K562 (cell line): ENCODE results near the gene LPAR5. TPM values are rescaled to one million over a fixed set of nuclear protein-coding genes. Genes with fewer than 3 reads are reported as not detected.

Experiments
- ATF7 ChIP-seq: fragments of 450-650 bp; IDR thresholded peaks from 2 replicates; pipeline ENCODE4 v1.7.1; 2014; ENCODE audit warnings: mild to moderate bottlenecking, moderate library complexity
- CEBPZ ChIP-seq: fragments of 150-350 bp; IDR thresholded peaks from 2 replicates; pipeline ENCODE4 v1.6.1; 2014; ENCODE audit warnings: low read depth, mild to moderate bottlenecking, low read length, borderline replicate concordance
- CTBP1 ChIP-seq: fragments of 450-650 bp; IDR thresholded peaks from 2 replicates; pipeline ENCODE4 v1.6.1; 2016; ENCODE audit warnings: borderline replicate concordance
- EGR1 ChIP-seq: fragments of 450-650 bp; conservative IDR thresholded peaks from 2 replicates; pipeline ENCODE4 v1.6.1; 2017; ENCODE audit warnings: mild to moderate bottlenecking
- HDAC1 ChIP-seq, 2 experiments: fragments of 450-650 bp; IDR thresholded peaks; 2 replicates each; pipeline ENCODE4 v1.6.1; 2016 to 2017; ENCODE audit warnings: inconsistent platforms in 1 of 2, mild to moderate bottlenecking in 1 of 2, moderate library complexity in 1 of 2
- HNRNPH1 ChIP-seq: fragments of 200-400 bp; formaldehyde crosslinking; optimal IDR thresholded peaks from 2 replicates; pipeline ENCODE3; 2017; ENCODE audit warnings: low read depth, mild to moderate bottlenecking, low read length, moderate library complexity
- HNRNPL ChIP-seq: fragments of 200-400 bp; formaldehyde crosslinking; IDR thresholded peaks from 2 replicates; pipeline ENCODE4 v1.6.1; 2017; ENCODE audit warnings: low read depth, mild to moderate bottlenecking, low read length
- ILF3 ChIP-seq: fragments of 450-650 bp; IDR thresholded peaks from 2 replicates; pipeline ENCODE4 v1.6.1; 2018; ENCODE audit warnings: antibody characterized with exemption, mild to moderate bottlenecking, moderate library complexity, borderline replicate concordance
- MECOM ChIP-seq: fragments of 250-450 bp; sonication (Bioruptor Pico); IDR thresholded peaks from 2 replicates; pipeline ENCODE4 v1.8.0; 2022; ENCODE audit warnings: inconsistent platforms
- MTA2 ChIP-seq: fragments of 450-650 bp; IDR thresholded peaks from 2 replicates; pipeline ENCODE4 v1.6.1; 2016; ENCODE audit warnings: low read depth
- MTF1 ChIP-seq: fragments of 250-450 bp; sonication (Bioruptor Pico); IDR thresholded peaks from 2 replicates; pipeline ENCODE4 v1.9.0; 2021; ENCODE audit warnings: moderate library complexity, mild to moderate bottlenecking, inconsistent platforms, borderline replicate concordance
- MXI1 ChIP-seq: IDR thresholded peaks from 2 replicates; pipeline ENCODE4 v1.6.1; 2011; ENCODE audit warnings: low read depth, mild to moderate bottlenecking, improper control_type of control experiment, low read length
- PHB ChIP-seq: fragments of 250-450 bp; sonication (Bioruptor Pico); IDR thresholded peaks from 2 replicates; pipeline ENCODE4 v1.5.0; 2021
- RBM15 ChIP-seq: fragments of 200-400 bp; formaldehyde crosslinking; IDR thresholded peaks from 2 replicates; pipeline ENCODE4 v1.6.1; 2018; ENCODE audit warnings: mild to moderate bottlenecking, low read length, moderate library complexity; ENCODE audit not compliant: insufficient read depth
- SUPT5H ChIP-seq: fragments of 450-650 bp; IDR thresholded peaks from 2 replicates; pipeline ENCODE4 v1.6.1; 2016
- ZNF165 ChIP-seq: fragments of 250-450 bp; sonication (Bioruptor Pico); IDR thresholded peaks from 2 replicates; pipeline ENCODE4 v1.4.0; 2020; ENCODE audit warnings: borderline replicate concordance
- ZNF212 ChIP-seq: fragments of 450-650 bp; formaldehyde crosslinking; IDR thresholded peaks from 2 replicates; pipeline ENCODE4 v1.4.0; 2020; ENCODE audit warnings: mild to moderate bottlenecking
- polyA plus RNA-seq, 8 experiments: library from polyadenylated mRNA; depleted of rRNA in 4 of 8; stranded (reverse) in 5 of 8; unstranded in 3 of 8; fragments of >200 nt; fragmentation: Nextera tagmentation in 2 of 8; fragmentation: Illumina TruSeq in 1 of 8; extraction: Ambion mirVana in 2 of 8; extraction: Trizol in 1 of 8; gene quantifications; 2 replicates each; pipeline versions ENCODE4 v1.2.1 to v1.2.3, GENCODE V29; 2011 to 2014; ENCODE audit warnings: inconsistent platforms in 1 of 8, missing spikeins in 1 of 8
- total RNA-seq, 7 experiments: library from RNA; depleted of rRNA in 6 of 7; stranded (reverse); fragments of >200 nt in 6 of 7; fragmentation: Illumina TruSeq in 2 of 7; extraction: Trizol in 2 of 7; gene quantifications; 2 replicates each; pipeline versions ENCODE4 v1.2.1 to v1.2.3, GENCODE V29; 2011 to 2021; ENCODE audit warnings: low replicate concordance in 1 of 7
- TF ChIP-seq, protein P1 (sequence below): fragments of 450-650 bp; IDR thresholded peaks from 2 replicates; pipeline ENCODE4 v1.6.1; 2017; ENCODE audit warnings: antibody characterized with exemption, mild to moderate bottlenecking
- TF ChIP-seq, protein P2 (sequence below): fragments of 450-650 bp; IDR thresholded peaks from 2 replicates; pipeline ENCODE4 v1.6.1; 2014; ENCODE audit warnings: low read depth, mild to moderate bottlenecking, moderate library complexity, borderline replicate concordance
- TF ChIP-seq, protein P3 (sequence below): fragments of 250-450 bp; sonication (Bioruptor Pico); IDR thresholded peaks from 2 replicates; pipeline ENCODE4 v1.8.0; 2022; ENCODE audit warnings: moderate library complexity, mild to moderate bottlenecking, inconsistent platforms

Gene LPAR5
- total and polyA plus RNA-seq, 9 of the 15 experiments (the other 6 are each of a cell fraction or from before 2014, with no cell fraction given) = 1.3 to 11.7 (median 3.6) TPM

DNA sequence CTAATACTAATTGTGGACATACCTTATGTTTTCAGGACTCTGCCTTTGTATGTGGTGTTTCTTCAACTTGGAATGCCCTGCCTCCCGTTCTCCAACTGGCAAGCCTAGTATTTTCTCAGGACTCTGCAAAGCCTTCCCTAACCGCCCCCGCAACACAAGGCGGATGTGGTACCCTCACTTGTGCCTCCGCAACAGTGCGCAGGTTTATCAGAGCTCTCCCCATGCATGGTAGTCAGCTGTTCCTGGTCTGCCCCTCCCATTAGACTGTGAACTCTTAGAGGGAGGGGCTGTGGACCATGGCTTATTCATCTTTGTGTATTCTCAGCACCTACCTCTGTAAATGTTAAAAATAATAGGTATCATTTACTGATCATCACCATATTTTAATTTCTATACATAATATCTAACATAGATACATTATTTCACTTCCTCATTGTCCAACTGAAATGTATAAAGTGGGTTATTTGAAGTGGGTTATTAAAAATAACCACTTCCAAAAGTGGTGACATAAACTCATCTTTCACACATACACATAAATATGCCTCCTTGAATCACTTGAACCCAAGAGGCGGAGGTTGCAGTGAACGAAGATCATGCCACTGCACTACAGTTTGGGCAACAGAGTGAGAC lies 9.0 kb downstream of the LPAR5 start (continued):
- peak; percentile 98 for TF ChIP-seq EGR1
- TF ChIP-seq CEBPZ = no peak
- TF ChIP-seq SUPT5H = 0 out of 2 replicates have a peak, but pooled peaks have one; percentile 29
- TF ChIP-seq ATF7 = 0 out of 2 replicates have a peak, but pooled peaks have one; percentile 24
- TF ChIP-seq, protein P1, sequence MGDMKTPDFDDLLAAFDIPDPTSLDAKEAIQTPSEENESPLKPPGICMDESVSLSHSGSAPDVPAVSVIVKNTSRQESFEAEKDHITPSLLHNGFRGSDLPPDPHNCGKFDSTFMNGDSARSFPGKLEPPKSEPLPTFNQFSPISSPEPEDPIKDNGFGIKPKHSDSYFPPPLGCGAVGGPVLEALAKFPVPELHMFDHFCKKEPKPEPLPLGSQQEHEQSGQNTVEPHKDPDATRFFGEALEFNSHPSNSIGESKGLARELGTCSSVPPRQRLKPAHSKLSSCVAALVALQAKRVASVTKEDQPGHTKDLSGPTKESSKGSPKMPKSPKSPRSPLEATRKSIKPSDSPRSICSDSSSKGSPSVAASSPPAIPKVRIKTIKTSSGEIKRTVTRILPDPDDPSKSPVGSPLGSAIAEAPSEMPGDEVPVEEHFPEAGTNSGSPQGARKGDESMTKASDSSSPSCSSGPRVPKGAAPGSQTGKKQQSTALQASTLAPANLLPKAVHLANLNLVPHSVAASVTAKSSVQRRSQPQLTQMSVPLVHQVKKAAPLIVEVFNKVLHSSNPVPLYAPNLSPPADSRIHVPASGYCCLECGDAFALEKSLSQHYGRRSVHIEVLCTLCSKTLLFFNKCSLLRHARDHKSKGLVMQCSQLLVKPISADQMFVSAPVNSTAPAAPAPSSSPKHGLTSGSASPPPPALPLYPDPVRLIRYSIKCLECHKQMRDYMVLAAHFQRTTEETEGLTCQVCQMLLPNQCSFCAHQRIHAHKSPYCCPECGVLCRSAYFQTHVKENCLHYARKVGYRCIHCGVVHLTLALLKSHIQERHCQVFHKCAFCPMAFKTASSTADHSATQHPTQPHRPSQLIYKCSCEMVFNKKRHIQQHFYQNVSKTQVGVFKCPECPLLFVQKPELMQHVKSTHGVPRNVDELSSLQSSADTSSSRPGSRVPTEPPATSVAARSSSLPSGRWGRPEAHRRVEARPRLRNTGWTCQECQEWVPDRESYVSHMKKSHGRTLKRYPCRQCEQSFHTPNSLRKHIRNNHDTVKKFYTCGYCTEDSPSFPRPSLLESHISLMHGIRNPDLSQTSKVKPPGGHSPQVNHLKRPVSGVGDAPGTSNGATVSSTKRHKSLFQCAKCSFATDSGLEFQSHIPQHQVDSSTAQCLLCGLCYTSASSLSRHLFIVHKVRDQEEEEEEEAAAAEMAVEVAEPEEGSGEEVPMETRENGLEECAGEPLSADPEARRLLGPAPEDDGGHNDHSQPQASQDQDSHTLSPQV = peak; percentile 46; the same call in 1 of the 2 replicates
- no peak for TF ChIP-seq MTF1 (CRISPR knock-in tag)
- no peak for TF ChIP-seq ZNF165 (CRISPR knock-in tag)
- no peak for TF ChIP-seq MECOM (CRISPR knock-in tag)
- no peak for TF ChIP-seq ZNF212
- TF ChIP-seq PHB (CRISPR knock-in tag) = no peak
- TF ChIP-seq HDAC1 (IDR thresholded peaks at IDR 0.05) = peak in 1 of 2 experiments; percentile 72; a peak in 2 of 4 replicates
- TF ChIP-seq, protein P2, sequence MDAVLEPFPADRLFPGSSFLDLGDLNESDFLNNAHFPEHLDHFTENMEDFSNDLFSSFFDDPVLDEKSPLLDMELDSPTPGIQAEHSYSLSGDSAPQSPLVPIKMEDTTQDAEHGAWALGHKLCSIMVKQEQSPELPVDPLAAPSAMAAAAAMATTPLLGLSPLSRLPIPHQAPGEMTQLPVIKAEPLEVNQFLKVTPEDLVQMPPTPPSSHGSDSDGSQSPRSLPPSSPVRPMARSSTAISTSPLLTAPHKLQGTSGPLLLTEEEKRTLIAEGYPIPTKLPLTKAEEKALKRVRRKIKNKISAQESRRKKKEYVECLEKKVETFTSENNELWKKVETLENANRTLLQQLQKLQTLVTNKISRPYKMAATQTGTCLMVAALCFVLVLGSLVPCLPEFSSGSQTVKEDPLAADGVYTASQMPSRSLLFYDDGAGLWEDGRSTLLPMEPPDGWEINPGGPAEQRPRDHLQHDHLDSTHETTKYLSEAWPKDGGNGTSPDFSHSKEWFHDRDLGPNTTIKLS = no peak
- TF ChIP-seq, protein P3, sequence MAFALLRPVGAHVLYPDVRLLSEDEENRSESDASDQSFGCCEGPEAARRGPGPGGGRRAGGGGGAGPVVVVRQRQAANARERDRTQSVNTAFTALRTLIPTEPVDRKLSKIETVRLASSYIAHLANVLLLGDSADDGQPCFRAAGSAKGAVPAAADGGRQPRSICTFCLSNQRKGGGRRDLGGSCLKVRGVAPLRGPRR = no peak
- TF ChIP-seq ILF3 = no peak
- no peak for TF ChIP-seq RBM15
- TF ChIP-seq MXI1 = no peak
- no peak for TF ChIP-seq HNRNPH1
- TF ChIP-seq MTA2 = peak; percentile 40; the same call in 1 of the 2 replicates
- 0 out of 2 replicates have a peak, but pooled peaks have one; percentile 28 for TF ChIP-seq CTBP1
- TF ChIP-seq HNRNPL = no peak
